Calu3 (cell line): ENCODE data around the gene SNU13. TPM values are rescaled to one million over a fixed set of nuclear protein-coding genes. Genes with fewer than 3 reads are reported as not detected.
"Not testable (repeated sequence)": the region's sequence is repeated elsewhere in the genome, so short reads cannot be mapped to it uniquely, and the experiment has no call there.

ENCODE experiments used
- BruUV-seq: library from RNA; stranded (reverse); fragments of 400-500 nt; replicated peaks from 2 replicates; lab custom pipeline; 2021; lab: Mats Ljungman, UMichigan
- CTCF ChIA-PET: fragments of 300-600 bp; sonication (Branson Sonifier 250); formaldehyde crosslinking; loops from one replicate; lab custom pipeline; 2022; ENCODE audit warnings: antibody characterized with exemption; lab: Charles Lee
- DNase-seq: peaks from one replicate; pipeline ENCODE4 v3.0.0; 2022
- H3K27ac Mint-ChIP-seq: one replicate; pipeline ENCODE4 v1.8.0; 2022; ENCODE audit warnings: mixed read lengths; ENCODE audit not compliant: unreplicated experiment
- H3K27me3 Mint-ChIP-seq: one replicate; pipeline ENCODE4 v1.8.0; 2022; ENCODE audit warnings: mixed read lengths; ENCODE audit not compliant: unreplicated experiment
- H3K36me3 Mint-ChIP-seq: one replicate; pipeline ENCODE4 v1.8.0; 2022; ENCODE audit warnings: mild to moderate bottlenecking, moderate library complexity, mixed read lengths; ENCODE audit not compliant: insufficient read depth, unreplicated experiment
- H3K4me1 Mint-ChIP-seq: one replicate; pipeline ENCODE4 v1.8.0; 2022; ENCODE audit warnings: mild to moderate bottlenecking, low read depth, mixed read lengths; ENCODE audit not compliant: unreplicated experiment
- H3K4me3 Mint-ChIP-seq: one replicate; pipeline ENCODE4 v1.8.0; 2022; ENCODE audit warnings: mild to moderate bottlenecking, low read depth, moderate library complexity, mixed read lengths; ENCODE audit not compliant: unreplicated experiment
- H3K9me3 Mint-ChIP-seq: one replicate; pipeline ENCODE4 v1.8.0; 2022; ENCODE audit warnings: low read depth, mixed read lengths; ENCODE audit not compliant: unreplicated experiment
- CTCF ChIP-seq: fragments of 200-600 bp; IDR thresholded peaks from one replicate; pipeline ENCODE4 v1.8.0; 2022; ENCODE audit warnings: antibody characterized with exemption; ENCODE audit not compliant: unreplicated experiment
- intact Hi-C: fragments of 100-400 bp; cut with micrococcal nuclease; formaldehyde crosslinking; loops from one replicate; pipeline ENCODE4 v1.10.0; 2022; ENCODE audit not compliant: unreplicated experiment
- total RNA-seq: library from RNA; stranded (reverse); gene quantifications from 2 replicates; pipeline ENCODE4 v1.2.3, GENCODE V29; 2022

SNU13 gene
- total RNA-seq, 1 experiment from 2014 or later = 213 TPM

GRCh38 chr22:41641854-41642253 is 46.8 kb downstream of the SNU13 start:
- no TSS peak for BruUV-seq
- no peak for DNase-seq
- no peak overlapping the region for H3K27ac Mint-ChIP-seq
- CTCF ChIA-PET = no interaction called here
- no peaks in the 10 kb centered on the region for H3K4me1 Mint-ChIP-seq
- H3K9me3 Mint-ChIP-seq = no peaks in the 10 kb centered on the region
- H3K27me3 Mint-ChIP-seq = no peaks in the 10 kb centered on the region
- H3K36me3 Mint-ChIP-seq = peaks cover 73% of the 10 kb centered on the region
- intact Hi-C loops = no loop called here
- no peak overlapping the region for H3K4me3 Mint-ChIP-seq
- TF ChIP-seq CTCF = no peak

- intact Hi-C loops = no loop called here
- Mint-ChIP-seq H3K27me3 (no peaks in the 10 kb centered on the region), H3K27ac (no peak overlapping the region), H3K4me3 (no peak overlapping the region), H3K4me1 (peaks cover 9% of the 10 kb centered on the region), H3K9me3 (no peaks in the 10 kb centered on the region), H3K36me3 (peaks cover 77% of the 10 kb centered on the region)
- BruUV-seq = no TSS peak
- no peak for DNase-seq
- CTCF ChIA-PET = interaction anchor here (0.5 to 1.2 kb wide), 2 partner anchors 8 to 17 kb away, joined by 4 to 5 read pairs; partner anchors contain the start of gene XRCC6
- TF ChIP-seq CTCF = no peak
Observed at GRCh38 chr22:41638748-41639147, 49.9 kb downstream of the SNU13 start.

GRCh38 chr22:41638124-41638523 is 50.5 kb downstream of the SNU13 start:
- Mint-ChIP-seq H3K27ac (no peak overlapping the region), H3K9me3 (no peaks in the 10 kb centered on the region), H3K4me1 (peaks cover 9% of the 10 kb centered on the region), H3K4me3 (no peak overlapping the region), H3K36me3 (peaks cover 78% of the 10 kb centered on the region), H3K27me3 (no peaks in the 10 kb centered on the region)
- CTCF ChIA-PET = interaction anchor here (0.7 to 1.2 kb wide), 3 partner anchors 17 to 87 kb away, joined by 3 to 4 read pairs (median 4); partner anchors contain the start of gene XRCC6
- BruUV-seq = no TSS peak
- intact Hi-C loops = no loop called here
- peak; percentile 14 for DNase-seq
- TF ChIP-seq CTCF = no peak

GRCh38 chr22:41637623-41638022 is 51.0 kb downstream of the SNU13 start:
- H3K27ac Mint-ChIP-seq, H3K4me1 Mint-ChIP-seq, BruUV-seq, H3K4me3 Mint-ChIP-seq, H3K9me3 Mint-ChIP-seq, H3K27me3 Mint-ChIP-seq, intact Hi-C loops, DNase-seq: not testable (repeated sequence)
- CTCF ChIA-PET = interaction anchor here (0.6 to 1.2 kb wide), 4 partner anchors 16 to 396 kb away, joined by 3 to 6 read pairs (median 4); partner anchors contain the start of gene XRCC6
- peaks cover 78% of the 10 kb centered on the region for H3K36me3 Mint-ChIP-seq

- CTCF ChIA-PET = no interaction called here
- no TSS peak for BruUV-seq
- Mint-ChIP-seq H3K27ac (no peak overlapping the region), H3K27me3 (no peaks in the 10 kb centered on the region), H3K4me1 (peaks cover 9% of the 10 kb centered on the region), H3K4me3 (no peak overlapping the region), H3K36me3 (peaks cover 78% of the 10 kb centered on the region), H3K9me3 (no peaks in the 10 kb centered on the region)
- no peak for TF ChIP-seq CTCF
- no peak for DNase-seq
- intact Hi-C loops = no loop called here
Observed at GRCh38 chr22:41636467-41636866, 52.2 kb downstream of the SNU13 start.

- peaks cover 79% of the 10 kb centered on the region for H3K36me3 Mint-ChIP-seq
- CTCF ChIA-PET = interaction anchor here (0.5 to 0.6 kb wide), 2 partner anchors 9 to 210 kb away, joined by 3 to 6 read pairs; no protein-coding TSS in a partner anchor
- intact Hi-C loops, H3K27me3 Mint-ChIP-seq, H3K27ac Mint-ChIP-seq, H3K9me3 Mint-ChIP-seq, H3K4me1 Mint-ChIP-seq, DNase-seq, H3K4me3 Mint-ChIP-seq, BruUV-seq: not testable (repeated sequence)
Observed at GRCh38 chr22:41634610-41635009, 54.1 kb downstream of the SNU13 start.

- H3K27me3 Mint-ChIP-seq, BruUV-seq, DNase-seq, H3K27ac Mint-ChIP-seq, H3K4me3 Mint-ChIP-seq, H3K9me3 Mint-ChIP-seq, CTCF ChIA-PET, intact Hi-C loops, H3K4me1 Mint-ChIP-seq: not testable (repeated sequence)
- peaks cover 94% of the 10 kb centered on the region for H3K36me3 Mint-ChIP-seq
Observed at GRCh38 chr22:41631615-41632014, 57.1 kb downstream of the SNU13 start.
